IMR-90 (cell line): ENCODE measurements around the gene PINLYP. TPM values are rescaled to one million over a fixed set of nuclear protein-coding genes. Genes with fewer than 3 reads are reported as not detected.

Experiments
- ATAC-seq: fragments of 200-7000 bp; cut with Tn5 transposase; 2 replicates; pipeline ENCODE4 v1.9.1; 2020; ENCODE audit warnings: low read depth, mild to moderate bottlenecking, moderate library complexity
- BruUV-seq: library from RNA; stranded (reverse); fragments of 400-500 nt; replicated peaks from 2 replicates; lab custom pipeline; 2021; lab: Mats Ljungman, UMichigan
- CTCF ChIA-PET: fragments of 300-600 bp; formaldehyde crosslinking; extraction: SDS; loops from one replicate; lab custom pipeline; 2021; ENCODE audit warnings: antibody characterized with exemption; lab: Yijun Ruan, JAX
- POLR2A ChIA-PET: fragments of 300-600 bp; sonication (Branson Sonifier 250); formaldehyde crosslinking; loops from one replicate; lab custom pipeline; 2022; ENCODE audit warnings: antibody characterized with exemption; ENCODE audit not compliant: unreplicated experiment; lab: Charles Lee
- DNase-seq: peaks from one replicate; pipeline ENCODE4 v3.0.0; 2013
- H2AFZ ChIP-seq: replicated peaks from 2 replicates; pipeline ENCODE3; 2013; ENCODE audit warnings: low read length, mild to moderate bottlenecking; ENCODE audit not compliant: poor library complexity
- H2AK5ac ChIP-seq: 2 replicates; pipeline ENCODE4 v1.6.1; 2013; ENCODE audit warnings: low read depth, low read length, inconsistent platforms
- H2AK9ac ChIP-seq: replicated peaks from 2 replicates; pipeline ENCODE3; 2013; ENCODE audit warnings: mild to moderate bottlenecking, low read depth, low read length, moderate library complexity; ENCODE audit not compliant: poor library complexity
- H2BK120ac ChIP-seq: 2 replicates; pipeline ENCODE4 v1.6.1; 2013; ENCODE audit warnings: low read depth, low read length, inconsistent platforms
- H2BK15ac ChIP-seq: 3 replicates; pipeline ENCODE4 v1.6.1; 2013; ENCODE audit warnings: low read depth, low read length, inconsistent platforms
- H2BK20ac ChIP-seq: 2 replicates; pipeline ENCODE4 v1.6.1; 2013; ENCODE audit warnings: low read depth, mild to moderate bottlenecking, inconsistent platforms, low read length, moderate library complexity
- H2BK5ac ChIP-seq: 2 replicates; pipeline ENCODE4 v1.6.1; 2013; ENCODE audit warnings: mild to moderate bottlenecking, low read depth, low read length, inconsistent platforms; ENCODE audit not compliant: poor library complexity, severe bottlenecking
- H3K14ac ChIP-seq: replicated peaks from 2 replicates; pipeline ENCODE4 v1.6.1; 2013; ENCODE audit warnings: low read depth, low read length, inconsistent platforms
- H3K18ac ChIP-seq: 2 replicates; pipeline ENCODE4 v1.6.1; 2013; ENCODE audit warnings: low read depth, low read length, control low read depth
- H3K23ac ChIP-seq: 2 replicates; pipeline ENCODE4 v1.6.1; 2013; ENCODE audit warnings: low read depth, low read length, inconsistent platforms
- H3K27ac ChIP-seq: 2 replicates; pipeline ENCODE4 v1.5.1; 2013; ENCODE audit warnings: mild to moderate bottlenecking, control low read depth, low read length; ENCODE audit not compliant: insufficient read depth
- H3K27me3 ChIP-seq: 2 replicates; pipeline ENCODE4 v1.6.1; 2013; ENCODE audit warnings: low read length; ENCODE audit not compliant: control insufficient read depth, insufficient read depth
- H3K36me3 ChIP-seq: 2 replicates; pipeline ENCODE4 v1.6.1; 2013; ENCODE audit warnings: low read length, mixed read lengths; ENCODE audit not compliant: control insufficient read depth, insufficient read depth
- H3K4ac ChIP-seq: 2 replicates; pipeline ENCODE4 v1.6.1; 2013; ENCODE audit warnings: low read depth, low read length, inconsistent platforms
- H3K4me1 ChIP-seq: 2 replicates; pipeline ENCODE4 v1.6.1; 2013; ENCODE audit warnings: low read length, mixed read lengths; ENCODE audit not compliant: control insufficient read depth, insufficient read depth
- H3K4me2 ChIP-seq: 2 replicates; pipeline ENCODE4 v1.6.1; 2013; ENCODE audit warnings: low read depth, mild to moderate bottlenecking, control low read depth, low read length, moderate library complexity
- H3K4me3 ChIP-seq: 2 replicates; pipeline ENCODE4 v1.5.1; 2013; ENCODE audit warnings: low read depth, mild to moderate bottlenecking, control low read depth, low read length, moderate library complexity; ENCODE audit not compliant: insufficient read depth
- H3K56ac ChIP-seq: 2 replicates; pipeline ENCODE4 v1.6.1; 2013; ENCODE audit warnings: low read length, inconsistent platforms; ENCODE audit not compliant: insufficient read depth; ENCODE audit errors: extremely low read depth
- H3K79me1 ChIP-seq, 2 experiments: 2 replicates each; pipeline ENCODE4 v1.6.1; 2013; ENCODE audit warnings: low read length in 2 of 2, inconsistent platforms in 1 of 2, low read depth in 1 of 2
- H3K9ac ChIP-seq: 2 replicates; pipeline ENCODE4 v1.6.1; 2013; ENCODE audit warnings: low read depth, low read length, control low read depth
- H3K9me1 ChIP-seq: 2 replicates; pipeline ENCODE4 v1.6.1; 2013; ENCODE audit warnings: low read length, inconsistent platforms; ENCODE audit not compliant: insufficient read depth
- H3K9me3 ChIP-seq: 2 replicates; pipeline ENCODE4 v1.6.1; 2013; ENCODE audit warnings: low read length; ENCODE audit not compliant: control insufficient read depth, insufficient read depth
- H4K20me1 ChIP-seq: 2 replicates; pipeline ENCODE4 v1.6.1; 2013; ENCODE audit warnings: low read length, inconsistent platforms; ENCODE audit not compliant: insufficient read depth
- H4K5ac ChIP-seq: 2 replicates; pipeline ENCODE4 v1.6.1; 2013; ENCODE audit warnings: mild to moderate bottlenecking, low read depth, low read length, control low read depth
- H4K8ac ChIP-seq, 2 experiments: 2 replicates each; pipeline ENCODE4 v1.6.1; 2013; ENCODE audit warnings: low read depth in 2 of 2, low read length in 2 of 2, control low read depth in 1 of 2, inconsistent platforms in 1 of 2
- H4K91ac ChIP-seq: 2 replicates; pipeline ENCODE4 v1.6.1; 2013; ENCODE audit warnings: low read depth, low read length, inconsistent platforms; ENCODE audit not compliant: insufficient read depth
- CEBPB ChIP-seq: IDR thresholded peaks from 2 replicates; pipeline ENCODE4 v1.6.1; 2012; ENCODE audit warnings: low read depth, low read length, improper control_type of control experiment
- ELK1 ChIP-seq: fragments of 150-350 bp; IDR thresholded peaks from 2 replicates; pipeline ENCODE4 v1.6.1; 2016; ENCODE audit warnings: low read depth, mild to moderate bottlenecking, low read length, moderate library complexity, borderline replicate concordance
- MAFK ChIP-seq: IDR thresholded peaks from 2 replicates; pipeline ENCODE4 v1.6.1; 2012; ENCODE audit warnings: low read depth, low read length, improper control_type of control experiment
- USF2 ChIP-seq: fragments of 150-350 bp; IDR thresholded peaks from 2 replicates; pipeline ENCODE4 v1.6.1; 2017; ENCODE audit warnings: mild to moderate bottlenecking, antibody characterized with exemption, low read length, low read depth
- WGBS, 2 experiments: methylation state at CpG; one replicate each; pipeline versions ENCODE4 v1.1.5 to v1.1.7; 2013; ENCODE audit warnings: missing lambda C conversion rate in 2 of 2; ENCODE audit not compliant: insufficient read length in 1 of 2; ENCODE audit errors: extremely low coverage in 2 of 2; 5-methylcytosine and 5-hydroxymethylcytosine counted together
- dilution Hi-C: fragments of 300-500 bp; cut with HindIII; formaldehyde crosslinking; loops from one replicate; pipeline ENCODE4 v1.14.3; 2018; ENCODE audit warnings: low sequenced_read_pairs; ENCODE audit not compliant: unreplicated experiment
- in situ Hi-C: fragments of 300-500 bp; cut with MboI; formaldehyde crosslinking; loops from 3 replicates; pipeline ENCODE4 v1.14.3; 2019; ENCODE audit warnings: low sequenced_read_pairs, inconsistent platforms, mixed read lengths
- intact Hi-C: fragments of 100-400 bp; cut with micrococcal nuclease; formaldehyde crosslinking; loops from 2 replicates; pipeline ENCODE4 v1.10.0; 2022
- polyA plus RNA-seq, 3 experiments: library from polyadenylated mRNA; depleted of rRNA; stranded (reverse); fragments of >200 nt; gene quantifications; 2 replicates each; pipeline ENCODE4 v1.2.3, GENCODE V29; 2012; ENCODE audit warnings: low replicate concordance in 1 of 3
- total RNA-seq: library from RNA; depleted of rRNA; stranded (reverse); fragments of >200 nt; gene quantifications from 2 replicates; pipeline ENCODE4 v1.2.3, GENCODE V29; 2012

The PINLYP gene
- total and polyA plus RNA-seq, 2 of the 4 experiments (the other 2 are of a cell fraction) = 0.54 to 1.4 TPM

GRCh38 chr19:43620061-43621001 lies 44.7 kb downstream of the PINLYP start:
- no peak overlapping the region for H3K18ac ChIP-seq
- H2BK15ac ChIP-seq = no peak overlapping the region
- peak overlapping the region; percentile 77 for H3K27ac ChIP-seq
- H3K9me1 ChIP-seq = peaks cover 7% of the 10 kb centered on the region
- TF ChIP-seq CEBPB = no peak
- TF ChIP-seq USF2 = no peak
- no peak for TF ChIP-seq ELK1
- TF ChIP-seq MAFK = no peak
- H4K20me1 ChIP-seq = no peaks in the 10 kb centered on the region
- CTCF ChIA-PET = no interaction called here
- peak overlapping the region; percentile 99 for H4K8ac ChIP-seq
- peak overlapping the region; percentile 29; the same call in 1 of the 2 replicates for H3K56ac ChIP-seq
- peaks cover 32 to 48% of the 10 kb centered on the region in 2 experiments for H3K79me1 ChIP-seq
- H2AFZ ChIP-seq = peak overlapping the region; percentile 99
- H3K36me3 ChIP-seq = no peaks in the 10 kb centered on the region
- peak overlapping the region; percentile 49; the same call in 1 of the 2 replicates for H4K91ac ChIP-seq
- H2AK5ac ChIP-seq = peak overlapping the region; percentile 18; the same call in 1 of the 2 replicates
- no peak overlapping the region for H2BK20ac ChIP-seq
- BruUV-seq = no TSS peak
- in situ Hi-C loops = no loop called here
- peak overlapping the region; percentile 81 for H3K14ac ChIP-seq
- DNase-seq (no peak), ATAC-seq (no peak)
- no peak overlapping the region for H2BK120ac ChIP-seq
- peak overlapping the region; percentile 60 for H3K4ac ChIP-seq
- peak overlapping the region; percentile 81 for H4K5ac ChIP-seq
- dilution Hi-C loops = no loop called here
- H3K4me1 ChIP-seq = peaks cover 6% of the 10 kb centered on the region
- peak overlapping the region; percentile 10 for H2BK5ac ChIP-seq
- no peak overlapping the region; the same call in 1 of the 2 replicates for H3K23ac ChIP-seq
- POLR2A ChIA-PET = no interaction called here
- H3K4me3 ChIP-seq = peak overlapping the region; percentile 66
- WGBS, 2 experiments = 16% methylated on average over 7 of the region's 23 CpGs; no CpG with 5 or more reads in 1 of the 2 experiments
- peak overlapping the region; percentile 97 for H3K4me2 ChIP-seq
- H3K9me3 ChIP-seq = no peaks in the 10 kb centered on the region
- intact Hi-C loops = no loop called here
- peak overlapping the region; percentile 77 for H2AK9ac ChIP-seq
- peak overlapping the region; percentile 61 for H3K9ac ChIP-seq
- H3K27me3 ChIP-seq = no peaks in the 10 kb centered on the region
